HG03439 (cell line): ENCODE results near the gene ZNF331.

Experiments
- ATAC-seq: cut with Tn5 transposase; IDR thresholded peaks from one replicate; pipeline ENCODE4 v1.9.1; 2021; ENCODE audit warnings: mild to moderate bottlenecking, moderate library complexity; ENCODE audit not compliant: unreplicated experiment

Gene ZNF331

GRCh38 chr19:53624771-53625545 lies 87.0 kb downstream of the ZNF331 start:
- no peak for ATAC-seq

GRCh38 chr19:53626486-53626885 lies 88.5 kb downstream of the ZNF331 start:
- ATAC-seq: no peak

GRCh38 chr19:53626976-53627375 lies 89.0 kb downstream of the ZNF331 start:
- ATAC-seq: no peak
